SJCRH30 (cell line): Measurements from ENCODE around the gene ZNF76. TPM values are rescaled to one million over a fixed set of nuclear protein-coding genes. Genes with fewer than 3 reads are reported as not detected.

Experiments
- DNase-seq, 2 experiments: peaks; one replicate each; pipeline ENCODE4 v3.0.0-alpha.2; 2015 to 2020
- H3K27ac ChIP-seq: fragments of 250-450 bp; sonication (Bioruptor Pico); 2 replicates; pipeline ENCODE4 v1.5.1; 2020; ENCODE audit warnings: mild to moderate bottlenecking, moderate library complexity
- H3K27me3 ChIP-seq: fragments of 250-450 bp; sonication (Bioruptor Pico); 2 replicates; pipeline ENCODE4 v1.5.1; 2020; ENCODE audit warnings: mild to moderate bottlenecking, moderate library complexity
- H3K36me3 ChIP-seq: fragments of 250-450 bp; sonication (Bioruptor Pico); 2 replicates; pipeline ENCODE4 v1.5.1; 2020; ENCODE audit warnings: mild to moderate bottlenecking, moderate library complexity
- H3K4me1 ChIP-seq: fragments of 250-450 bp; sonication (Bioruptor Pico); 2 replicates; pipeline ENCODE4 v1.5.1; 2020; ENCODE audit warnings: mild to moderate bottlenecking, moderate library complexity
- H3K4me3 ChIP-seq: fragments of 250-450 bp; sonication (Bioruptor Pico); 2 replicates; pipeline ENCODE4 v1.5.1; 2020; ENCODE audit warnings: mild to moderate bottlenecking, moderate library complexity
- H3K9me3 ChIP-seq: fragments of 250-450 bp; sonication (Bioruptor Pico); replicated peaks from 2 replicates; pipeline ENCODE4 v1.5.1; 2020; ENCODE audit warnings: mild to moderate bottlenecking, moderate library complexity
- total RNA-seq: library from RNA; depleted of rRNA; stranded (reverse); fragments of >200 nt; shearing (Covaris generic); gene quantifications from 2 replicates; pipeline ENCODE4 v1.2.3, GENCODE V29; 2014

The ZNF76 gene
- total RNA-seq, 1 experiment from 2014 or later, result 8.2 TPM

DNA sequence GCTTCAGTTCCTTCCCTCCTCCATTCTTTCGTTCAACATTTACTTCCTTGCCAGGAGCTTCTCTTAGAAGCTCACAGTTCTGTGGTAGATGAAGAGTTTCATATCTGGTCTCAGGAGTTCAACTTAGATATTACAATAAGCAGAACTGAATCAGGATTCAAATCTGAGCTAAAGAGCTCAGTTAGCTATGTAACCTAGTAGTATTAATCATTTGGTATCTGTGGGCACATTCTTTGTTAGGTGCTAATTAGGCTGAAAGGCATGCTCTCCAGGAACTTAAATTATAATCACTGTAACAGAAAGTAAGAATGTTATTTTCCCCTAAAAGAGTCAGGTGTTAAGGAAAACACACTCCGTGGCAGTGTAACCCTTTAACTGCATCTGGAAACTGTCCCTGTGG, 8.4 kb downstream of the ZNF76 start:
- Histone ChIP-seq H3K27me3 (no peaks in the 10 kb centered on the region), H3K36me3 (no peaks in the 10 kb centered on the region), H3K4me3 (no peak overlapping the region), H3K9me3 (no peaks in the 10 kb centered on the region), H3K4me1 (no peaks in the 10 kb centered on the region), H3K27ac (no peak overlapping the region)
- DNase-seq, result no peak

DNA sequence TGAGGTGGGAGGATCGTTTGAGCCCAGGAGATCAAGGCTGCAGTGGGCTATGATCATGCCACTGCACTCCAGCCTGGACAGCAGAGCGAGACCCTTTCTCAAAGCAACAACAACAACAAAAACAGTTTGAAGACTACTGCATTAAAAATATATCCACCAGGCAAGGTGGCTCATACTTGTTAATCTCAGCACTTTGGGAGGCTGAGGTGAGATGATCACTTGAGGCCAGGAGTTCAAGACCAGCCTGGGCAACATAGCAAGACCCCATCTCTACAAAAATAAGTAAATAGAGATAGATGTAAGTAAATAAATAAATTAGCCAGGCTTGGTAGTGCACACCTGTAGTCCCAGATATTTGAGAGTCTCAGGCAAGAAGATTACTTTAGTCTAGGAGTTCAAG, 12.5 kb downstream of the ZNF76 start:
- no peak for DNase-seq
- no peak overlapping the region for H3K27ac ChIP-seq
- no peaks in the 10 kb centered on the region for H3K36me3 ChIP-seq
- no peaks in the 10 kb centered on the region for H3K27me3 ChIP-seq
- no peaks in the 10 kb centered on the region for H3K9me3 ChIP-seq
- H3K4me1 ChIP-seq, result no peaks in the 10 kb centered on the region
- no peak overlapping the region for H3K4me3 ChIP-seq

GRCh38 chr6:35273822-35274559, 14.5 kb downstream of the ZNF76 start:
- no peak overlapping the region for H3K4me3 ChIP-seq
- no peak overlapping the region for H3K27ac ChIP-seq
- H3K9me3 ChIP-seq, result no peaks in the 10 kb centered on the region
- H3K27me3 ChIP-seq, result no peaks in the 10 kb centered on the region
- no peaks in the 10 kb centered on the region for H3K4me1 ChIP-seq
- H3K36me3 ChIP-seq, result no peaks in the 10 kb centered on the region
- no peak for DNase-seq

DNA sequence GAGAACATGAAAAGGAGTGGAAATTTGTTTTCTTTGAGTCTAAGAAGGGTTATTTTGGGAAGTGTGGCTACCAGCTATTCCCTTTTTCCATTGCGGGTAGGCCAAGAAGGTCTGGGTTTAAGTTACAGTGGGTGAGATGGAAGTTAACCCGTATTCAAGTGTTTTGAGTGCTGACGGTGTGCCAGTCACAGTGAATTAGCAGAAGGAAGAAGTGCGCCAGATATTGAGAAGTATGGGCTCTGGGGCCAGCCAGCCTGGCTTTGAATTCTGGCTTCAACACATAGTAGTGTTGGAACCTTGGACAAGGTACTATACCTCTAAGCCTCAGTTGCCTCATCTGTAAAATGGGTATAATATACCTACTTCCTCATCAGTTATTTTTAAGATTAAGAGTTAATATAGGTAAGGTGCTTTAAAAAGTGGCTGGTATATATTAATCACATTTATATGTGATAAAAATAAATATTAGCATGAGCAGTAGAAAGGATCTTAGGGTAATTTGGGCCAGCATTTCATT, 16.3 kb downstream of the ZNF76 start:
- no peaks in the 10 kb centered on the region for H3K27me3 ChIP-seq
- no peaks in the 10 kb centered on the region for H3K36me3 ChIP-seq
- peaks cover 2% of the 10 kb centered on the region; the same call in 1 of the 2 replicates for H3K4me1 ChIP-seq
- no peaks in the 10 kb centered on the region for H3K9me3 ChIP-seq
- no peak overlapping the region for H3K27ac ChIP-seq
- H3K4me3 ChIP-seq, result no peak overlapping the region
- no peak for DNase-seq

DNA sequence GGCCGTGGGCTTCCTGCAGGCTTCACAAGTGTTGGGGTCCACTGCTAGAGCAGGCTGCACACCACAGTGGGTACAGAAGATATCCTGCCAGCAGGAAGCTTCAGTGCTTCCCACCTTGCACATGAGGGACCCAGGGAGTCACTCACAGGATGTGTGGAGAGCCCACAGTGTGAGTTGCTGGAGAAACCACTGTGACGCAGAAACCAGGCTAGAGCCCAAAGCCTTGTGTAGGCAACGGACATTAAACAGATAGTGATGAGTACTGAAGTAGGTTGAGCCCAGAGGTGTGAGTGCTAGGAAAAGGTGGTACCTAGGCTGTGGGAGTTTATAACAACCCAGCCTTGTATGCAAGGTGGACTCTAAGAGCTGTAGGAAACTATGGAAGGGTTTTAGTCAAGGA, 19.2 kb downstream of the ZNF76 start:
- Histone ChIP-seq H3K4me1 (peaks cover 5% of the 10 kb centered on the region; the same call in 1 of the 2 replicates), H3K9me3 (no peaks in the 10 kb centered on the region), H3K27ac (no peak overlapping the region), H3K4me3 (no peak overlapping the region), H3K27me3 (no peaks in the 10 kb centered on the region), H3K36me3 (no peaks in the 10 kb centered on the region)
- DNase-seq, result no peak

- H3K36me3 ChIP-seq, result no peaks in the 10 kb centered on the region
- peak; percentile 50 to 57 for DNase-seq
- no peak overlapping the region for H3K4me3 ChIP-seq
- H3K27me3 ChIP-seq, result no peaks in the 10 kb centered on the region
- no peak overlapping the region for H3K27ac ChIP-seq
- peaks cover 5% of the 10 kb centered on the region; the same call in 1 of the 2 replicates for H3K4me1 ChIP-seq
- H3K9me3 ChIP-seq, result no peaks in the 10 kb centered on the region
Observed at GRCh38 chr6:35280903-35281302, 21.4 kb downstream of the ZNF76 start.

DNA sequence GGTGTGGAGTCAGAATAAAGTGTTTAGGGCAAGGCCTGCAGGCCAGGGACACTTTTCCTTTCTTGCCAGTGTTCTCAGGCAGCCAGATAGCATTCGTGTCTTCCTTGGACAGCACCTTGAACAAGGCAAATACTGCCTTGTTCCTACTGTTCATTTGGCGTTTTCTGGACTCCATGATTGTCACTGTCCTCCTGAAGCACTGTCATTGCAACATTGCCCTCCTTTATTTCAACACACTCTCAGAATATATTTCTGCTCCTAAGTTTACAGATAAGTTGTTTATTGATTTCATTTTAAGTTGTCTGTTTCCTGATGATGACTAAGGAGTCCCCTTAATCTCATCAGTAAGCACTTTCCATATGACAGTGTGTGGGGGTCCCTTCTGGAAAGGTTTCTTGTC, 22.9 kb downstream of the ZNF76 start:
- Histone ChIP-seq H3K9me3 (no peaks in the 10 kb centered on the region), H3K27me3 (no peaks in the 10 kb centered on the region), H3K36me3 (no peaks in the 10 kb centered on the region), H3K4me1 (peaks cover 13% of the 10 kb centered on the region), H3K27ac (no peak overlapping the region), H3K4me3 (no peak overlapping the region)
- DNase-seq, result no peak

- no peak overlapping the region for H3K27ac ChIP-seq
- no peaks in the 10 kb centered on the region for H3K9me3 ChIP-seq
- H3K36me3 ChIP-seq, result no peaks in the 10 kb centered on the region
- no peaks in the 10 kb centered on the region for H3K27me3 ChIP-seq
- DNase-seq, result no peak
- H3K4me3 ChIP-seq, result no peak overlapping the region
- H3K4me1 ChIP-seq, result peaks cover 22% of the 10 kb centered on the region
Observed at GRCh38 chr6:35283361-35283760, 23.8 kb downstream of the ZNF76 start.

DNA sequence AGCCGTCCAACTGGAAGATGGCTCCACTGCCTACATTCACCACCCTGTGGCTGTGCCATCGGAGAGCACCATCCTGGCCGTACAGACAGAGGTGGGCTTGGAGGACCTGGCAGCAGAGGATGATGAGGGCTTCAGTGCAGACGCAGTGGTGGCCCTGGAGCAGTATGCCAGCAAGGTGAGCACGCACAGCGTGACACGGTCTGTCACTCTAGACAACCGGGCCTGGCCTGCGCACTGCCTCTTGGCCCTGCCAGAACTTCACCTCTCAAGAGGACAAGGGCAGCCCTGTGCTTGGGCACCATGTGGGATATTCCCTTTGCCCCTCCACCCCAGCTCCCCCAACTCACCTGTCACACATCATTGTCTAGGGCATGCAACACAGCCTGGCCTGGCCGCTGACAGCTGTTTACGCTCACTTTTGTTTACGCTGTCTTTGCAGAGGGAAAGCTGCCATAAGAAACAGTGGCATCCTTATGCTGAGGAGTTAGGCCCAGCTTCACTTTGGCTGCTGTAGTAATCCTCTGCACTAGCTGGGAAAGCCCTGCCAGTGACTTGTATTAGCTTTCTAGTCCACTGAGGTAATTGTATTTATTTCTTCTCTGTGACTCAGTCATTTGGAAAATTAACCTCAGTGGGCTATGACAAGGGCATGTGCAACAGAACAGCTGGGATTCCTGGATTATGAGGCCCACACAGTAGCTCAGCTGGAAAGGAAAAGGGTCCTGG, 28.3 kb downstream of the ZNF76 start:
- H3K36me3 ChIP-seq, result no peaks in the 10 kb centered on the region
- DNase-seq, result peak; percentile 63 to 76

DNA sequence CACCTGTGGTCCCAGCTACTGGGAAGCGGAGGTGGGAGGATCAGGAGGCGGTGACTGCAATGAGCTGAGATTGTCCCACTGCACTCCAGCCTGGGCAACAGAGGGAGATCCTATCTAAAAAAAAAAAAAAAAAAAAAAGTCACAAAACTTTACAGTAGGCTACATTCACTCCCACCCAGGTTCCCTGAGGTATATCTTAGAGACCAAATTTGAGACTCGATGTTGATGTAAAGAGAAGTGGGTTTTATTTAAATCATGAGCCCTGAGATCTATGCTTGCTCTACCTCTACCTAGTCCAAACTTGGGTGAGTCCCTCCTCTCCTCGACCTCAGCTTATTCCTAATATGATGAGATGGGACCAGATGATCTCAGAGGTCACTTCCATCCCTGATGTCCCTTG, 29.3 kb downstream of the ZNF76 start:
- H3K4me3 ChIP-seq, result no peak overlapping the region
- H3K27ac ChIP-seq, result peak overlapping the region; percentile 40; the same call in 1 of the 2 replicates
- no peaks in the 10 kb centered on the region for H3K27me3 ChIP-seq
- no peak for DNase-seq
- peaks cover 20% of the 10 kb centered on the region for H3K4me1 ChIP-seq
- H3K9me3 ChIP-seq, result no peaks in the 10 kb centered on the region
- H3K36me3 ChIP-seq, result no peaks in the 10 kb centered on the region

More for the DNA sequence above, 28.3 kb downstream of the ZNF76 start:
- H3K27me3 ChIP-seq, result no peaks in the 10 kb centered on the region
- H3K4me3 ChIP-seq, result no peak overlapping the region
- H3K27ac ChIP-seq, result peak overlapping the region; percentile 40
- peaks cover 20% of the 10 kb centered on the region for H3K4me1 ChIP-seq
- no peaks in the 10 kb centered on the region for H3K9me3 ChIP-seq

DNA sequence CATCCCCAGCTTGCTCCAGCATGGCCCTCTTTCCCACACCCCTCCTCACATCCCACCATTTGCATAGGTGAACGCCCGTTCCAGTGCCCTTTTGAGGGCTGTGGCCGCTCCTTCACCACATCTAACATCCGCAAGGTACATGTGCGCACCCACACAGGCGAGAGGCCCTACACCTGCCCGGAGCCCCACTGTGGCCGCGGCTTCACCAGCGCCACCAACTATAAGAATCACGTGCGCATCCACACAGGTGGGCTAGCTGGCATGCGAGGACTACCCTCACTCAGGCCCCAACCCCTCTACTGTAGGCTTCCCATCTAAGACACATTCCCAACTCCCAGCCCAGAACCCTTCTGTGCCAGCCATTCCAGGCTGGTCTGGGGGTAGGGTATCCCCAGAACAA, 32.0 kb downstream of the ZNF76 start:
- Histone ChIP-seq H3K27me3 (no peaks in the 10 kb centered on the region), H3K27ac (no peak overlapping the region), H3K4me1 (peaks cover 20% of the 10 kb centered on the region), H3K36me3 (no peaks in the 10 kb centered on the region), H3K4me3 (no peak overlapping the region), H3K9me3 (no peaks in the 10 kb centered on the region)
- no peak for DNase-seq

DNA sequence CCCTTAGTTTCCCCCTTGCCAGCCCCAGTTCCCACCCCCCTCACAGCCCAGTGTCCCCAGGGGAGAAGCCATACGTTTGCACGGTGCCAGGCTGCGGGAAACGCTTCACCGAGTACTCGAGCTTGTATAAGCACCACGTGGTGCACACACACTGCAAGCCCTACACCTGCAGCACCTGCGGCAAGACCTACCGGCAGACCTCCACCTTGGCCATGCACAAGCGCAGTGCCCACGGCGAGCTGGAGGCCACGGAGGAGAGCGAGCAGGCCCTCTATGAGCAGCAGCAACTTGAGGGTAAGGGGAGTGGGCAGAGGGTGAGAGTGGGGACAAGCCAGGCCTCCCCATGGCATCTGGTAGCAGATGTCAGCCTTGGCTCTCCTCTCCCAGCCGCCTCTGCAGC, 33.0 kb downstream of the ZNF76 start:
- Histone ChIP-seq H3K9me3 (no peaks in the 10 kb centered on the region), H3K36me3 (no peaks in the 10 kb centered on the region), H3K4me1 (peaks cover 16% of the 10 kb centered on the region), H3K27ac (no peak overlapping the region), H3K27me3 (no peaks in the 10 kb centered on the region), H3K4me3 (no peak overlapping the region)
- DNase-seq, result no peak

GRCh38 chr6:35293681-35294080, 34.1 kb downstream of the ZNF76 start:
- Histone ChIP-seq H3K27ac (no peak overlapping the region), H3K27me3 (no peaks in the 10 kb centered on the region), H3K9me3 (no peaks in the 10 kb centered on the region), H3K4me1 (peaks cover 9% of the 10 kb centered on the region), H3K4me3 (no peak overlapping the region), H3K36me3 (no peaks in the 10 kb centered on the region)
- no peak for DNase-seq

- Histone ChIP-seq H3K4me1 (peaks cover 9% of the 10 kb centered on the region), H3K27me3 (no peaks in the 10 kb centered on the region), H3K27ac (no peak overlapping the region), H3K4me3 (no peak overlapping the region), H3K36me3 (no peaks in the 10 kb centered on the region), H3K9me3 (no peaks in the 10 kb centered on the region)
- peak; percentile 40 to 57 for DNase-seq
Observed at GRCh38 chr6:35294308-35294945, 34.9 kb downstream of the ZNF76 start.

GRCh38 chr6:35295036-35295435, 35.5 kb downstream of the ZNF76 start:
- no peak for DNase-seq
- H3K36me3 ChIP-seq, result no peaks in the 10 kb centered on the region

More at GRCh38 chr6:35295036-35295435, 35.5 kb downstream of the ZNF76 start:
- no peaks in the 10 kb centered on the region for H3K9me3 ChIP-seq
- no peak overlapping the region for H3K27ac ChIP-seq
- H3K4me3 ChIP-seq, result no peak overlapping the region
- H3K27me3 ChIP-seq, result no peaks in the 10 kb centered on the region
- peaks cover 9% of the 10 kb centered on the region for H3K4me1 ChIP-seq
